H9 (cell line): ENCODE data around the gene RASL10A. TPM values are rescaled to one million over a fixed set of nuclear protein-coding genes. Genes with fewer than 3 reads are reported as not detected.

Experiments
- DNase-seq: peaks from one replicate; pipeline ENCODE4 v3.0.0-alpha.2; 2017
- H2AFZ ChIP-seq: one replicate; pipeline ENCODE4 v1.6.1; 2013; ENCODE audit warnings: mild to moderate bottlenecking, low read length, control low read depth, moderate library complexity
- H2AK5ac ChIP-seq: 2 replicates; pipeline ENCODE4 v1.6.1; 2013; ENCODE audit warnings: low read length, control low read depth, mixed read lengths; ENCODE audit not compliant: insufficient read length
- H2BK120ac ChIP-seq: one replicate; pipeline ENCODE4 v1.6.1; 2013; ENCODE audit warnings: low read depth, mild to moderate bottlenecking, low read length, control low read depth, inconsistent platforms; ENCODE audit not compliant: poor library complexity, severe bottlenecking
- H2BK12ac ChIP-seq: 2 replicates; pipeline ENCODE4 v1.6.1; 2013; ENCODE audit warnings: low read length, control low read depth, mixed read lengths, low read depth; ENCODE audit not compliant: insufficient read length
- H2BK15ac ChIP-seq: 2 replicates; pipeline ENCODE4 v1.6.1; 2013; ENCODE audit warnings: low read depth, low read length, control low read depth
- H2BK20ac ChIP-seq: one replicate; pipeline ENCODE4 v1.6.1; 2013; ENCODE audit warnings: low read depth, mild to moderate bottlenecking, low read length, control low read depth, inconsistent platforms; ENCODE audit not compliant: poor library complexity, severe bottlenecking
- H2BK5ac ChIP-seq: 2 replicates; pipeline ENCODE4 v1.6.1; 2013; ENCODE audit warnings: low read length, control low read depth, mixed read lengths; ENCODE audit not compliant: insufficient read length
- H3K14ac ChIP-seq: 2 replicates; pipeline ENCODE4 v1.6.1; 2013; ENCODE audit warnings: low read length, control low read depth; ENCODE audit not compliant: insufficient read depth
- H3K18ac ChIP-seq: 2 replicates; pipeline ENCODE4 v1.6.1; 2013; ENCODE audit warnings: low read depth, mild to moderate bottlenecking, mixed read lengths, low read length, control low read depth; ENCODE audit not compliant: insufficient read length
- H3K23ac ChIP-seq: 2 replicates; pipeline ENCODE4 v1.6.1; 2013; ENCODE audit warnings: low read length, control low read depth, mixed read lengths, low read depth; ENCODE audit not compliant: insufficient read length
- H3K23me2 ChIP-seq: 2 replicates; pipeline ENCODE4 v1.6.1; 2013; ENCODE audit warnings: low read depth, mild to moderate bottlenecking, mixed read lengths, low read length, control low read depth; ENCODE audit not compliant: insufficient read length, poor library complexity, severe bottlenecking
- H3K27ac ChIP-seq: 2 replicates; pipeline ENCODE4 v1.5.1; 2013; ENCODE audit warnings: low read length, control low read depth, mixed read lengths, low read depth; ENCODE audit not compliant: insufficient read length
- H3K27me3 ChIP-seq: 2 replicates; pipeline ENCODE4 v1.6.1; 2013; ENCODE audit warnings: low read length, control low read depth, inconsistent platforms; ENCODE audit not compliant: insufficient read depth
- H3K4ac ChIP-seq: 2 replicates; pipeline ENCODE4 v1.6.1; 2013; ENCODE audit warnings: low read depth, mild to moderate bottlenecking, control low read depth, inconsistent platforms, low read length, moderate library complexity
- H3K4me1 ChIP-seq: 2 replicates; pipeline ENCODE4 v1.6.1; 2013; ENCODE audit warnings: low read length, control low read depth, inconsistent platforms; ENCODE audit not compliant: insufficient read depth
- H3K4me2 ChIP-seq: 2 replicates; pipeline ENCODE4 v1.6.1; 2013; ENCODE audit warnings: low read length, control low read depth, mixed read lengths; ENCODE audit not compliant: insufficient read length, insufficient read depth
- H3K56ac ChIP-seq: 2 replicates; pipeline ENCODE4 v1.6.1; 2013; ENCODE audit warnings: low read depth, mild to moderate bottlenecking, mixed read lengths, low read length, control low read depth; ENCODE audit not compliant: insufficient read length
- H3K79me1 ChIP-seq: 2 replicates; pipeline ENCODE4 v1.6.1; 2013; ENCODE audit warnings: low read depth, mild to moderate bottlenecking, moderate library complexity, low read length, control low read depth, inconsistent platforms; ENCODE audit not compliant: insufficient read depth, poor library complexity, severe bottlenecking
- H3K79me2 ChIP-seq: 2 replicates; pipeline ENCODE4 v1.6.1; 2013; ENCODE audit warnings: low read length, control low read depth, inconsistent platforms; ENCODE audit not compliant: insufficient read depth
- H3K9ac ChIP-seq: 2 replicates; pipeline ENCODE4 v1.6.1; 2013; ENCODE audit warnings: low read length, control low read depth, mixed read lengths; ENCODE audit not compliant: insufficient read length; ENCODE audit errors: extremely low read depth
- H3K9me3 ChIP-seq: one replicate; pipeline ENCODE4 v1.6.1; 2013; ENCODE audit warnings: low read depth, low read length, inconsistent platforms; ENCODE audit not compliant: control insufficient read depth
- H3T11ph ChIP-seq: one replicate; pipeline ENCODE4 v1.6.1; 2013; ENCODE audit warnings: mild to moderate bottlenecking, low read length, control low read depth, inconsistent platforms
- H4K20me1 ChIP-seq: one replicate; pipeline ENCODE4 v1.6.1; 2013; ENCODE audit not compliant: control insufficient read depth, insufficient read length, insufficient read depth
- H4K5ac ChIP-seq: 2 replicates; pipeline ENCODE4 v1.6.1; 2013; ENCODE audit warnings: low read depth, mild to moderate bottlenecking, mixed read lengths, low read length, control low read depth; ENCODE audit not compliant: insufficient read length
- H4K8ac ChIP-seq: replicated peaks from 2 replicates; pipeline ENCODE4 v1.6.1; 2013; ENCODE audit warnings: low read length, control low read depth, mixed read lengths, low read depth; ENCODE audit not compliant: insufficient read length
- H4K91ac ChIP-seq: 2 replicates; pipeline ENCODE4 v1.6.1; 2013; ENCODE audit warnings: low read depth, mild to moderate bottlenecking, moderate library complexity, mixed read lengths, low read length, control low read depth; ENCODE audit not compliant: insufficient read length
- H3K27ac Mint-ChIP-seq, 3 experiments: 2 replicates in 2 of 3; 3 replicates in 1 of 3; pipeline ENCODE4 v1.8.0; 2020 to 2021; ENCODE audit warnings: mixed read lengths in 3 of 3, mild to moderate bottlenecking in 1 of 3, moderate library complexity in 1 of 3
- H3K27me3 Mint-ChIP-seq: 2 replicates; pipeline ENCODE4 v1.8.0; 2021; ENCODE audit warnings: low read depth, mild to moderate bottlenecking, moderate library complexity, mixed read lengths
- H3K36me3 Mint-ChIP-seq, 3 experiments: 2 replicates in 2 of 3; 3 replicates in 1 of 3; pipeline ENCODE4 v1.8.0; 2020 to 2021; ENCODE audit warnings: low read depth in 3 of 3, mixed read lengths in 3 of 3; ENCODE audit not compliant: insufficient read depth in 1 of 3
- H3K4me1 Mint-ChIP-seq, 2 experiments: 2 replicates each; pipeline ENCODE4 v1.8.0; 2020; ENCODE audit warnings: mixed read lengths in 2 of 2
- H3K4me3 Mint-ChIP-seq, 2 experiments: 2 replicates in 1 of 2; 3 replicates in 1 of 2; pipeline ENCODE4 v1.8.0; 2020 to 2021; ENCODE audit warnings: mild to moderate bottlenecking in 2 of 2, mixed read lengths in 2 of 2, moderate library complexity in 1 of 2
- H3K9me3 Mint-ChIP-seq, 2 experiments: 2 replicates in 1 of 2; 3 replicates in 1 of 2; pipeline ENCODE4 v1.8.0; 2020; ENCODE audit warnings: mild to moderate bottlenecking in 2 of 2, mixed read lengths in 2 of 2, moderate library complexity in 1 of 2
- CTCF ChIP-seq: fragments of 200-600 bp; sonication (generic); conservative IDR thresholded peaks from 3 replicates; pipeline ENCODE4 v1.8.0; 2021; ENCODE audit warnings: antibody characterized with exemption, mild to moderate bottlenecking
- WGBS: extraction: QIAGEN DNeasy Blood & Tissue Kit; methylation state at CpG from one replicate; pipeline ENCODE4 v1.1.7; 2013; ENCODE audit warnings: missing lambda C conversion rate, low lambda C conversion rate, mixed read lengths; ENCODE audit not compliant: insufficient read length; ENCODE audit errors: extremely low coverage; 5-methylcytosine and 5-hydroxymethylcytosine counted together
- total RNA-seq: library from RNA; stranded (reverse); gene quantifications from 2 replicates; pipeline ENCODE4 v1.2.1, GENCODE V29; 2021

RASL10A gene
- total RNA-seq, 1 experiment from 2014 or later: 0.90 TPM

- Histone ChIP-seq H4K8ac (no peak overlapping the region), H3K9me3 (no peaks in the 10 kb centered on the region), H3K79me2 (no peaks in the 10 kb centered on the region), H3K4ac (no peak overlapping the region), H3K9ac (no peak overlapping the region), H2BK12ac (no peak overlapping the region), H2BK20ac (no peak overlapping the region), H4K20me1 (no peaks in the 10 kb centered on the region), H4K5ac (no peak overlapping the region), H3K27me3 (peaks cover 14% of the 10 kb centered on the region; the same call in 1 of the 2 replicates), H3K4me2 (no peak overlapping the region), H3K79me1 (no peaks in the 10 kb centered on the region), H2BK15ac (no peak overlapping the region), H2AK5ac (no peak overlapping the region), H3K23ac (no peak overlapping the region), H4K91ac (no peak overlapping the region), H3K56ac (no peak overlapping the region), H3K18ac (no peak overlapping the region), H3T11ph (no peak overlapping the region), H3K23me2 (no peaks in the 10 kb centered on the region), H2AFZ (no peak overlapping the region), H2BK120ac (no peak overlapping the region), H3K27ac (no peak overlapping the region), H2BK5ac (no peak overlapping the region), H3K14ac (no peak overlapping the region), H3K4me1 (no peaks in the 10 kb centered on the region)
- no peaks in the 10 kb centered on the region; a peak in 2 of 4 replicates for H3K4me1 Mint-ChIP-seq
- TF ChIP-seq CTCF: peak; percentile 26; the same call in 1 of the 3 replicates
- peaks cover 3 to 7% of the 10 kb centered on the region in 2 experiments; a peak in 2 of 5 replicates for H3K9me3 Mint-ChIP-seq
- no peak overlapping the region for H3K27ac Mint-ChIP-seq
- no peak for DNase-seq
- H3K4me3 Mint-ChIP-seq: no peak overlapping the region
- peaks cover 0 to 2% (median 0%) of the 10 kb centered on the region in 3 experiments; a peak in 1 of 7 replicates for H3K36me3 Mint-ChIP-seq
- no CpG with 5 or more reads among the region's 1 CpG for whole genome bisulfite sequencing
- peaks cover 29% of the 10 kb centered on the region for H3K27me3 Mint-ChIP-seq
Measured at GRCh38 chr22:29320546-29320945, 5.0 kb upstream of the RASL10A start.
